ENCODE data around the gene KIRREL2.
A peak's percentile ranks its signal among the peaks of the same experiment; 100 is the strongest.
"Not testable (repeated sequence)": the region's sequence is repeated elsewhere in the genome, so short reads cannot be mapped to it uniquely, and the experiment has no call there.

The KIRREL2 gene

GRCh38 chr19:35899547-35900214, 43.0 kb downstream of the KIRREL2 start:
- DNase-seq: peak; percentile 79

GRCh38 chr19:35901055-35901644, 44.4 kb downstream of the KIRREL2 start:
- DNase-seq: peak; percentile 69

GRCh38 chr19:35901854-35902661, 45.3 kb downstream of the KIRREL2 start, which contains the start of gene HCST:
HCST (plus strand) TSS chr19:35902529; CDS start chr19:35902594, 65 bp downstream.
- DNase-seq: peak; percentile 27

- no peak for DNase-seq
Measured at GRCh38 chr19:35902870-35903475, 46.3 kb downstream of the KIRREL2 start.

- peak; percentile 76 for DNase-seq
Measured at GRCh38 chr19:35903550-35904179, 47.0 kb downstream of the KIRREL2 start.

GRCh38 chr19:35904311-35905068, 47.8 kb downstream of the KIRREL2 start:
- no peak for DNase-seq

GRCh38 chr19:35905178-35905727, 48.5 kb downstream of the KIRREL2 start:
- DNase-seq: no peak

GRCh38 chr19:35907377-35907745, 50.6 kb downstream of the KIRREL2 start:
- DNase-seq: no peak

GRCh38 chr19:35908010-35908441, 51.3 kb downstream of the KIRREL2 start, which contains the start of gene TYROBP:
TYROBP (minus strand) TSS chr19:35908295; CDS start chr19:35908228, 67 bp downstream.
- no peak for DNase-seq

- DNase-seq: no peak
Measured at GRCh38 chr19:35908973-35909683, 52.4 kb downstream of the KIRREL2 start.

- no peak for DNase-seq
Measured at GRCh38 chr19:35909684-35910035, 52.9 kb downstream of the KIRREL2 start.

GRCh38 chr19:35910355-35910754, 53.6 kb downstream of the KIRREL2 start:
- DNase-seq: not testable (repeated sequence)

GRCh38 chr19:35911173-35911572, 54.5 kb downstream of the KIRREL2 start:
- no peak for DNase-seq

GRCh38 chr19:35911790-35912189, 55.1 kb downstream of the KIRREL2 start:
- DNase-seq: no peak

- DNase-seq: peak; percentile 22
Measured at GRCh38 chr19:35913589-35913988, 56.9 kb downstream of the KIRREL2 start.

GRCh38 chr19:35915443-35915842, 58.7 kb downstream of the KIRREL2 start:
- DNase-seq: no peak
